ENCODE measurements around the gene IKZF1. TPM values are rescaled to one million over a fixed set of nuclear protein-coding genes. Genes with fewer than 3 reads are reported as not detected.
A peak's percentile ranks its signal among the peaks of the same experiment; 100 is the strongest.

The IKZF1 gene
- total and polyA plus RNA-seq, 9 of the 15 experiments (the other 6 are each of a cell fraction or from before 2014, with no cell fraction given), result 12.6 to 85.3 (median 44.7) TPM

GRCh38 chr7:50262916-50263690 is 41.4 kb upstream of the IKZF1 start (continued):
- TF ChIP-seq ATF3 (IDR thresholded peaks at IDR 0.05), result peak; percentile 88
- TF ChIP-seq ATF3 (CRISPR knock-in tag; conservative IDR thresholded peaks at IDR 0.05), result no peak
- no peak for TF ChIP-seq SIX5 (IDR thresholded peaks at IDR 0.05; ENCODE audit: borderline replicate concordance in 1 of 2, insufficient read depth in 1 of 2, low read depth in 1 of 2, low read length in 2 of 2)
- no peak for TF ChIP-seq CCNT2 (IDR thresholded peaks at IDR 0.05; ENCODE audit: borderline replicate concordance, extremely low read depth, insufficient read length, low read depth, low read length)
- peak; percentile 87 for TF ChIP-seq FOSL1 (tag; conservative IDR thresholded peaks at IDR 0.05)
- TF ChIP-seq MAFK (IDR thresholded peaks at IDR 0.05; ENCODE audit: low read length), result peak; percentile 55; the same call in 1 of the 2 replicates
- TF ChIP-seq DPF2 (IDR thresholded peaks at IDR 0.05), result peak; percentile 83; the same call in 1 of the 2 replicates
- TF ChIP-seq ZNF197 (CRISPR knock-in tag; IDR thresholded peaks at IDR 0.05; ENCODE audit: low read depth), result no peak
- no peak for TF ChIP-seq PRMT5 (CRISPR knock-in tag; IDR thresholded peaks at IDR 0.05)
- 0 out of 2 replicates have a peak, but pooled peaks have one; percentile 32 for TF ChIP-seq NBN (IDR thresholded peaks at IDR 0.05; ENCODE audit: low read depth)
- no peak for TF ChIP-seq CC2D1A (IDR thresholded peaks at IDR 0.05)
- TF ChIP-seq JUN (IDR thresholded peaks at IDR 0.05; ENCODE audit: borderline replicate concordance, low read depth, low read length), result peak; percentile 83
- TF ChIP-seq JUN (CRISPR knock-in tag; IDR thresholded peaks at IDR 0.05; ENCODE audit: borderline replicate concordance), result no peak
- TF ChIP-seq SPI1 (IDR thresholded peaks at IDR 0.05; ENCODE audit: borderline replicate concordance, low read depth, low read length), result peak; percentile 74
